ENCODE results near the gene C10orf67. TPM values are rescaled to one million over a fixed set of nuclear protein-coding genes. Genes with fewer than 3 reads are reported as not detected.

C10orf67 gene
- total RNA-seq, 4 donors from 2014 or later = not detected

GRCh38 chr10:23324351-23324750 lies 20.2 kb downstream of the C10orf67 start:
- H3K4me1 ChIP-seq = no peaks in the 10 kb centered on the region
- no peaks in the 10 kb centered on the region for H3K27me3 ChIP-seq
- ATAC-seq = no peak
- no peaks in the 10 kb centered on the region for H3K9me3 ChIP-seq
- no peaks in the 10 kb centered on the region for H3K36me3 ChIP-seq
- no peak for TF ChIP-seq POLR2AphosphoS5 (IDR thresholded peaks at IDR 0.05)
- no peak for TF ChIP-seq POLR2A (IDR thresholded peaks at IDR 0.05)
- no peak for TF ChIP-seq CTCF (IDR thresholded peaks at IDR 0.05)
- TF ChIP-seq EP300 (IDR thresholded peaks at IDR 0.05) = no peak
- no peak overlapping the region for H3K27ac ChIP-seq
- no peak overlapping the region for H3K4me3 ChIP-seq
- 67 to 89% methylated on average over 1 of the region's 1 CpG for WGBS, 2 donors (ENCODE audit: low coverage in 1 of 2)

GRCh38 chr10:23322082-23322481 lies 22.5 kb downstream of the C10orf67 start:
- 80 to 85% methylated on average over 1 of the region's 1 CpG for WGBS, 2 donors (ENCODE audit: low coverage in 1 of 2)
- TF ChIP-seq POLR2A (IDR thresholded peaks at IDR 0.05) = no peak
- TF ChIP-seq POLR2AphosphoS5 (IDR thresholded peaks at IDR 0.05) = no peak
- no peak for TF ChIP-seq EP300 (IDR thresholded peaks at IDR 0.05)
- TF ChIP-seq CTCF (IDR thresholded peaks at IDR 0.05) = no peak

GRCh38 chr10:23319835-23320234 lies 24.8 kb downstream of the C10orf67 start:
- Histone ChIP-seq H3K4me3 (no peak overlapping the region), H3K9me3 (no peaks in the 10 kb centered on the region), H3K27ac (no peak overlapping the region), H3K4me1 (peaks cover 0 to 6% (median 0%) of the 10 kb centered on the region in 3 donors), H3K36me3 (no peaks in the 10 kb centered on the region), H3K27me3 (no peaks in the 10 kb centered on the region)
- TF ChIP-seq CTCF (IDR thresholded peaks at IDR 0.05) (no peak), EP300 (IDR thresholded peaks at IDR 0.05) (no peak), POLR2AphosphoS5 (IDR thresholded peaks at IDR 0.05) (no peak), POLR2A (IDR thresholded peaks at IDR 0.05) (no peak)
- 65 to 82% methylated on average over 3 to 4 of the region's 4 CpGs for WGBS, 2 donors (ENCODE audit: low coverage in 1 of 2)
- ATAC-seq = no peak

More at GRCh38 chr10:23322082-23322481, 22.5 kb downstream of the C10orf67 start:
- H3K4me3 ChIP-seq = no peak overlapping the region
- peaks cover 0 to 5% (median 0%) of the 10 kb centered on the region in 3 donors for H3K4me1 ChIP-seq
- H3K27ac ChIP-seq = no peak overlapping the region
- no peaks in the 10 kb centered on the region for H3K9me3 ChIP-seq
- no peaks in the 10 kb centered on the region for H3K36me3 ChIP-seq
- H3K27me3 ChIP-seq = no peaks in the 10 kb centered on the region
- ATAC-seq = no peak

GRCh38 chr10:23318359-23318758 lies 26.2 kb downstream of the C10orf67 start:
- WGBS, 2 donors (ENCODE audit: low coverage in 1 of 2) = 72 to 73% methylated on average over 3 of the region's 3 CpGs
- no peaks in the 10 kb centered on the region for H3K9me3 ChIP-seq
- no peak overlapping the region for H3K27ac ChIP-seq
- no peak for TF ChIP-seq EP300 (IDR thresholded peaks at IDR 0.05)
- no peak for TF ChIP-seq CTCF (IDR thresholded peaks at IDR 0.05)
- no peak for TF ChIP-seq POLR2AphosphoS5 (IDR thresholded peaks at IDR 0.05)
- TF ChIP-seq POLR2A (IDR thresholded peaks at IDR 0.05) = no peak
- peaks cover 0 to 6% (median 0%) of the 10 kb centered on the region in 3 donors for H3K4me1 ChIP-seq
- no peaks in the 10 kb centered on the region for H3K36me3 ChIP-seq
- H3K4me3 ChIP-seq = no peak overlapping the region
- no peak for ATAC-seq
- no peaks in the 10 kb centered on the region for H3K27me3 ChIP-seq

GRCh38 chr10:23317416-23317815 lies 27.2 kb downstream of the C10orf67 start:
- TF ChIP-seq POLR2A (IDR thresholded peaks at IDR 0.05) = no peak
- no peaks in the 10 kb centered on the region for H3K36me3 ChIP-seq
- H3K27me3 ChIP-seq = no peaks in the 10 kb centered on the region
- H3K9me3 ChIP-seq = no peaks in the 10 kb centered on the region
- peaks cover 0 to 6% (median 0%) of the 10 kb centered on the region in 3 donors for H3K4me1 ChIP-seq
- WGBS, 2 donors (ENCODE audit: low coverage in 1 of 2) = 27 to 41% methylated on average over 1 to 2 of the region's 3 CpGs
- H3K4me3 ChIP-seq = no peak overlapping the region
- ATAC-seq = no peak
- no peak overlapping the region for H3K27ac ChIP-seq

All from gastroesophageal sphincter (tissue), 4 donors.